IMR-90 (cell line): ENCODE results near the gene CCDC88C. TPM values are rescaled to one million over a fixed set of nuclear protein-coding genes. Genes with fewer than 3 reads are reported as not detected.

ENCODE experiments used
- ATAC-seq: fragments of 200-7000 bp; cut with Tn5 transposase; 2 replicates; pipeline ENCODE4 v1.9.1; 2020; ENCODE audit warnings: low read depth, mild to moderate bottlenecking, moderate library complexity
- BruUV-seq: library from RNA; stranded (reverse); fragments of 400-500 nt; replicated peaks from 2 replicates; lab custom pipeline; 2021; lab: Mats Ljungman, UMichigan
- CTCF ChIA-PET: fragments of 300-600 bp; formaldehyde crosslinking; extraction: SDS; loops from one replicate; lab custom pipeline; 2021; ENCODE audit warnings: antibody characterized with exemption; lab: Yijun Ruan, JAX
- POLR2A ChIA-PET: fragments of 300-600 bp; sonication (Branson Sonifier 250); formaldehyde crosslinking; loops from one replicate; lab custom pipeline; 2022; ENCODE audit warnings: antibody characterized with exemption; ENCODE audit not compliant: unreplicated experiment; lab: Charles Lee
- DNase-seq: peaks from one replicate; pipeline ENCODE4 v3.0.0; 2013
- H2AFZ ChIP-seq: replicated peaks from 2 replicates; pipeline ENCODE3; 2013; ENCODE audit warnings: low read length, mild to moderate bottlenecking; ENCODE audit not compliant: poor library complexity
- H2AK5ac ChIP-seq: 2 replicates; pipeline ENCODE4 v1.6.1; 2013; ENCODE audit warnings: low read depth, low read length, inconsistent platforms
- H2AK9ac ChIP-seq: replicated peaks from 2 replicates; pipeline ENCODE3; 2013; ENCODE audit warnings: mild to moderate bottlenecking, low read depth, low read length, moderate library complexity; ENCODE audit not compliant: poor library complexity
- H2BK120ac ChIP-seq: 2 replicates; pipeline ENCODE4 v1.6.1; 2013; ENCODE audit warnings: low read depth, low read length, inconsistent platforms
- H2BK15ac ChIP-seq: 3 replicates; pipeline ENCODE4 v1.6.1; 2013; ENCODE audit warnings: low read depth, low read length, inconsistent platforms
- H2BK20ac ChIP-seq: 2 replicates; pipeline ENCODE4 v1.6.1; 2013; ENCODE audit warnings: low read depth, mild to moderate bottlenecking, inconsistent platforms, low read length, moderate library complexity
- H2BK5ac ChIP-seq: 2 replicates; pipeline ENCODE4 v1.6.1; 2013; ENCODE audit warnings: mild to moderate bottlenecking, low read depth, low read length, inconsistent platforms; ENCODE audit not compliant: poor library complexity, severe bottlenecking
- H3K14ac ChIP-seq: replicated peaks from 2 replicates; pipeline ENCODE4 v1.6.1; 2013; ENCODE audit warnings: low read depth, low read length, inconsistent platforms
- H3K18ac ChIP-seq: 2 replicates; pipeline ENCODE4 v1.6.1; 2013; ENCODE audit warnings: low read depth, low read length, control low read depth
- H3K23ac ChIP-seq: 2 replicates; pipeline ENCODE4 v1.6.1; 2013; ENCODE audit warnings: low read depth, low read length, inconsistent platforms
- H3K27ac ChIP-seq: 2 replicates; pipeline ENCODE4 v1.5.1; 2013; ENCODE audit warnings: mild to moderate bottlenecking, control low read depth, low read length; ENCODE audit not compliant: insufficient read depth
- H3K27me3 ChIP-seq: 2 replicates; pipeline ENCODE4 v1.6.1; 2013; ENCODE audit warnings: low read length; ENCODE audit not compliant: control insufficient read depth, insufficient read depth
- H3K36me3 ChIP-seq: 2 replicates; pipeline ENCODE4 v1.6.1; 2013; ENCODE audit warnings: low read length, mixed read lengths; ENCODE audit not compliant: control insufficient read depth, insufficient read depth
- H3K4ac ChIP-seq: 2 replicates; pipeline ENCODE4 v1.6.1; 2013; ENCODE audit warnings: low read depth, low read length, inconsistent platforms
- H3K4me1 ChIP-seq: 2 replicates; pipeline ENCODE4 v1.6.1; 2013; ENCODE audit warnings: low read length, mixed read lengths; ENCODE audit not compliant: control insufficient read depth, insufficient read depth
- H3K4me2 ChIP-seq: 2 replicates; pipeline ENCODE4 v1.6.1; 2013; ENCODE audit warnings: low read depth, mild to moderate bottlenecking, control low read depth, low read length, moderate library complexity
- H3K4me3 ChIP-seq: 2 replicates; pipeline ENCODE4 v1.5.1; 2013; ENCODE audit warnings: low read depth, mild to moderate bottlenecking, control low read depth, low read length, moderate library complexity; ENCODE audit not compliant: insufficient read depth
- H3K56ac ChIP-seq: 2 replicates; pipeline ENCODE4 v1.6.1; 2013; ENCODE audit warnings: low read length, inconsistent platforms; ENCODE audit not compliant: insufficient read depth; ENCODE audit errors: extremely low read depth
- H3K79me1 ChIP-seq, 2 experiments: 2 replicates each; pipeline ENCODE4 v1.6.1; 2013; ENCODE audit warnings: low read length in 2 of 2, inconsistent platforms in 1 of 2, low read depth in 1 of 2
- H3K9ac ChIP-seq: 2 replicates; pipeline ENCODE4 v1.6.1; 2013; ENCODE audit warnings: low read depth, low read length, control low read depth
- H3K9me1 ChIP-seq: 2 replicates; pipeline ENCODE4 v1.6.1; 2013; ENCODE audit warnings: low read length, inconsistent platforms; ENCODE audit not compliant: insufficient read depth
- H3K9me3 ChIP-seq: 2 replicates; pipeline ENCODE4 v1.6.1; 2013; ENCODE audit warnings: low read length; ENCODE audit not compliant: control insufficient read depth, insufficient read depth
- H4K20me1 ChIP-seq: 2 replicates; pipeline ENCODE4 v1.6.1; 2013; ENCODE audit warnings: low read length, inconsistent platforms; ENCODE audit not compliant: insufficient read depth
- H4K5ac ChIP-seq: 2 replicates; pipeline ENCODE4 v1.6.1; 2013; ENCODE audit warnings: mild to moderate bottlenecking, low read depth, low read length, control low read depth
- H4K8ac ChIP-seq, 2 experiments: 2 replicates each; pipeline ENCODE4 v1.6.1; 2013; ENCODE audit warnings: low read depth in 2 of 2, low read length in 2 of 2, control low read depth in 1 of 2, inconsistent platforms in 1 of 2
- H4K91ac ChIP-seq: 2 replicates; pipeline ENCODE4 v1.6.1; 2013; ENCODE audit warnings: low read depth, low read length, inconsistent platforms; ENCODE audit not compliant: insufficient read depth
- BHLHE40 ChIP-seq: fragments of 150-350 bp; IDR thresholded peaks from 2 replicates; pipeline ENCODE4 v1.6.1; 2016; ENCODE audit warnings: mild to moderate bottlenecking, low read depth, low read length
- CEBPB ChIP-seq: IDR thresholded peaks from 2 replicates; pipeline ENCODE4 v1.6.1; 2012; ENCODE audit warnings: low read depth, low read length, improper control_type of control experiment
- CHD1 ChIP-seq: IDR thresholded peaks from 2 replicates; pipeline ENCODE4 v1.6.1; 2012; ENCODE audit warnings: low read depth, low read length, improper control_type of control experiment
- CTCF ChIP-seq: conservative IDR thresholded peaks from 2 replicates; pipeline ENCODE4 v1.5.1; 2012; ENCODE audit warnings: mild to moderate bottlenecking, low read depth, low read length, improper control_type of control experiment
- MAFK ChIP-seq: IDR thresholded peaks from 2 replicates; pipeline ENCODE4 v1.6.1; 2012; ENCODE audit warnings: low read depth, low read length, improper control_type of control experiment
- MXI1 ChIP-seq: IDR thresholded peaks from 2 replicates; pipeline ENCODE4 v1.6.1; 2012; ENCODE audit warnings: low read depth, mild to moderate bottlenecking, low read length, moderate library complexity, borderline replicate concordance
- POLR2A ChIP-seq: IDR thresholded peaks from 2 replicates; pipeline ENCODE4 v1.6.1; 2012; ENCODE audit warnings: mild to moderate bottlenecking, low read depth, low read length
- RAD21 ChIP-seq: IDR thresholded peaks from 2 replicates; pipeline ENCODE4 v1.6.1; 2012; ENCODE audit warnings: low read length, improper control_type of control experiment
- RCOR1 ChIP-seq: IDR thresholded peaks from 2 replicates; pipeline ENCODE4 v1.6.1; 2012; ENCODE audit warnings: mild to moderate bottlenecking, low read length, improper control_type of control experiment; ENCODE audit not compliant: insufficient replicate concordance
- RFX5 ChIP-seq: IDR thresholded peaks from 2 replicates; pipeline ENCODE4 v1.8.0; 2012; ENCODE audit warnings: low read depth, mild to moderate bottlenecking, low read length, moderate library complexity
- SMC3 ChIP-seq: fragments of 150-350 bp; IDR thresholded peaks from 2 replicates; pipeline ENCODE4 v1.6.1; 2016; ENCODE audit warnings: low read depth, mild to moderate bottlenecking, antibody characterized with exemption, low read length, moderate library complexity
- USF2 ChIP-seq: fragments of 150-350 bp; IDR thresholded peaks from 2 replicates; pipeline ENCODE4 v1.6.1; 2017; ENCODE audit warnings: mild to moderate bottlenecking, antibody characterized with exemption, low read length, low read depth
- WGBS, 2 experiments: methylation state at CpG; one replicate each; pipeline versions ENCODE4 v1.1.5 to v1.1.7; 2013; ENCODE audit warnings: missing lambda C conversion rate in 2 of 2; ENCODE audit not compliant: insufficient read length in 1 of 2; ENCODE audit errors: extremely low coverage in 2 of 2; 5-methylcytosine and 5-hydroxymethylcytosine counted together
- dilution Hi-C: fragments of 300-500 bp; cut with HindIII; formaldehyde crosslinking; loops from one replicate; pipeline ENCODE4 v1.14.3; 2018; ENCODE audit warnings: low sequenced_read_pairs; ENCODE audit not compliant: unreplicated experiment
- in situ Hi-C: fragments of 300-500 bp; cut with MboI; formaldehyde crosslinking; loops from 3 replicates; pipeline ENCODE4 v1.14.3; 2019; ENCODE audit warnings: low sequenced_read_pairs, inconsistent platforms, mixed read lengths
- intact Hi-C: fragments of 100-400 bp; cut with micrococcal nuclease; formaldehyde crosslinking; loops from 2 replicates; pipeline ENCODE4 v1.10.0; 2022
- polyA plus RNA-seq, 3 experiments: library from polyadenylated mRNA; depleted of rRNA; stranded (reverse); fragments of >200 nt; gene quantifications; 2 replicates each; pipeline ENCODE4 v1.2.3, GENCODE V29; 2012; ENCODE audit warnings: low replicate concordance in 1 of 3
- total RNA-seq: library from RNA; depleted of rRNA; stranded (reverse); fragments of >200 nt; gene quantifications from 2 replicates; pipeline ENCODE4 v1.2.3, GENCODE V29; 2012

The CCDC88C gene
- total and polyA plus RNA-seq, 2 of the 4 experiments (the other 2 are of a cell fraction): 0.17 to 0.18 TPM

GRCh38 chr14:91295276-91295845, 122.3 kb downstream of the CCDC88C start:
- H3K27me3 ChIP-seq: peaks cover 11% of the 10 kb centered on the region; the same call in 1 of the 2 replicates
- no peak overlapping the region for H3K56ac ChIP-seq
- H2BK5ac ChIP-seq: no peak overlapping the region
- DNase-seq (no peak), ATAC-seq (no peak)
- TF ChIP-seq USF2: no peak
- TF ChIP-seq SMC3: no peak
- no peak for TF ChIP-seq RFX5
- TF ChIP-seq MXI1: no peak
- no peak for TF ChIP-seq RCOR1
- no peak for TF ChIP-seq CTCF
- no peak for TF ChIP-seq POLR2A
- TF ChIP-seq BHLHE40: no peak
- TF ChIP-seq MAFK: no peak
- no peak for TF ChIP-seq RAD21
- no peak for TF ChIP-seq CHD1
- no peak for TF ChIP-seq CEBPB
- no peak overlapping the region for H2AK5ac ChIP-seq
- intact Hi-C loops (no loop called here), in situ Hi-C loops (no loop called here), dilution Hi-C loops (no loop called here)
- 65% methylated on average over 9 of the region's 17 CpGs; no CpG with 5 or more reads in 1 of the 2 experiments for WGBS, 2 experiments
- no peak overlapping the region for H2BK15ac ChIP-seq
- no peaks in the 10 kb centered on the region for H4K20me1 ChIP-seq
- H3K36me3 ChIP-seq: no peaks in the 10 kb centered on the region
- no peaks in the 10 kb centered on the region for H3K79me1 ChIP-seq
- H4K8ac ChIP-seq: no peak overlapping the region
- ChIA-PET POLR2A (no interaction called here), CTCF (interaction anchor here (0.9 kb wide), 1 partner anchor 9 kb away, joined by 4 read pairs; no protein-coding TSS in a partner anchor)
- no TSS peak for BruUV-seq
- H2BK120ac ChIP-seq: no peak overlapping the region
- no peak overlapping the region for H4K91ac ChIP-seq
- no peak overlapping the region for H2BK20ac ChIP-seq
- H3K9me3 ChIP-seq: no peaks in the 10 kb centered on the region
- H3K4ac ChIP-seq: no peak overlapping the region
- H3K9me1 ChIP-seq: no peaks in the 10 kb centered on the region
- H3K23ac ChIP-seq: no peak overlapping the region
- no peak overlapping the region for H3K18ac ChIP-seq
- no peak overlapping the region for H3K14ac ChIP-seq
- H3K27ac ChIP-seq: no peak overlapping the region
- no peaks in the 10 kb centered on the region for H3K4me1 ChIP-seq
- no peak overlapping the region for H3K9ac ChIP-seq
- no peak overlapping the region for H2AK9ac ChIP-seq
- no peak overlapping the region for H2AFZ ChIP-seq
- no peak overlapping the region for H4K5ac ChIP-seq
- no peak overlapping the region for H3K4me3 ChIP-seq
- H3K4me2 ChIP-seq: no peak overlapping the region
